Measurements from ENCODE around the gene ABCC6.
"Not testable (repeated sequence)": the region's sequence is repeated elsewhere in the genome, so short reads cannot be mapped to it uniquely, and the experiment has no call there.

ABCC6 gene

GRCh38 chr16:16188827-16189226 is 34.5 kb downstream of the ABCC6 start:
- DNase-seq, result no peak

- DNase-seq, result no peak
These were observed 36.5 kb downstream of the ABCC6 start for GRCh38 chr16:16186820-16187219.

GRCh38 chr16:16185095-16185494 is 38.2 kb downstream of the ABCC6 start:
- DNase-seq, result no peak

- no peak for DNase-seq
These were observed 38.7 kb downstream of the ABCC6 start for GRCh38 chr16:16184594-16184993.

GRCh38 chr16:16183562-16183961 is 39.7 kb downstream of the ABCC6 start:
- no peak for DNase-seq

- no peak for DNase-seq
These were observed 40.4 kb downstream of the ABCC6 start for GRCh38 chr16:16182918-16183317.

GRCh38 chr16:16181748-16182147 is 41.5 kb downstream of the ABCC6 start:
- DNase-seq, result not testable (repeated sequence)

GRCh38 chr16:16178455-16179162 is 44.7 kb downstream of the ABCC6 start:
- DNase-seq, result no peak

GRCh38 chr16:16176328-16176727 is 47.0 kb downstream of the ABCC6 start:
- DNase-seq, result no peak

- DNase-seq, result no peak
These were observed 48.0 kb downstream of the ABCC6 start for GRCh38 chr16:16175296-16175695.

- no peak for DNase-seq
These were observed 50.3 kb downstream of the ABCC6 start for GRCh38 chr16:16172991-16173390.

- no peak for DNase-seq
These were observed 51.9 kb downstream of the ABCC6 start for GRCh38 chr16:16171332-16171919.

GRCh38 chr16:16169615-16170014 is 53.7 kb downstream of the ABCC6 start:
- DNase-seq, result no peak

- DNase-seq, result no peak
These were observed 54.9 kb downstream of the ABCC6 start for GRCh38 chr16:16168431-16168830.

- DNase-seq, result no peak
These were observed 55.4 kb downstream of the ABCC6 start for GRCh38 chr16:16167927-16168326.

GRCh38 chr16:16166949-16167348 is 56.3 kb downstream of the ABCC6 start:
- DNase-seq, result no peak

GRCh38 chr16:16166085-16166484 is 57.2 kb downstream of the ABCC6 start:
- DNase-seq, result no peak

GRCh38 chr16:16164243-16164642 is 59.1 kb downstream of the ABCC6 start:
- no peak for DNase-seq

GRCh38 chr16:16163571-16163970 is 59.7 kb downstream of the ABCC6 start:
- no peak for DNase-seq

GRCh38 chr16:16163109-16163508 is 60.2 kb downstream of the ABCC6 start:
- DNase-seq, result no peak

GRCh38 chr16:16162591-16162990 is 60.7 kb downstream of the ABCC6 start:
- no peak for DNase-seq

GRCh38 chr16:16161840-16162239 is 61.5 kb downstream of the ABCC6 start:
- not testable (repeated sequence) for DNase-seq

GRCh38 chr16:16161319-16161718 is 62.0 kb downstream of the ABCC6 start:
- DNase-seq, result no peak

- DNase-seq, result no peak
These were observed 63.6 kb downstream of the ABCC6 start for GRCh38 chr16:16159662-16160061.

Data from NCI-H510A treated with DMSO at 0.1 percent for 48 hours (cell line).